Right hindlimb (tissue), 1 donor: Measurements from ENCODE around the gene ACD.

Experiments
- DNase-seq: peaks from one replicate; pipeline ENCODE4 v3.0.0-alpha.2; 2018

ACD gene

GRCh38 chr16:67675579-67675935 lies 15.5 kb upstream of the ACD start:
- no peak for DNase-seq

GRCh38 chr16:67674851-67675578 lies 15.0 kb upstream of the ACD start:
- DNase-seq: no peak

GRCh38 chr16:67673712-67674580 lies 13.9 kb upstream of the ACD start:
- DNase-seq: peak; percentile 60

GRCh38 chr16:67672739-67673662 lies 12.9 kb upstream of the ACD start:
- DNase-seq: peak; percentile 72

DNA sequence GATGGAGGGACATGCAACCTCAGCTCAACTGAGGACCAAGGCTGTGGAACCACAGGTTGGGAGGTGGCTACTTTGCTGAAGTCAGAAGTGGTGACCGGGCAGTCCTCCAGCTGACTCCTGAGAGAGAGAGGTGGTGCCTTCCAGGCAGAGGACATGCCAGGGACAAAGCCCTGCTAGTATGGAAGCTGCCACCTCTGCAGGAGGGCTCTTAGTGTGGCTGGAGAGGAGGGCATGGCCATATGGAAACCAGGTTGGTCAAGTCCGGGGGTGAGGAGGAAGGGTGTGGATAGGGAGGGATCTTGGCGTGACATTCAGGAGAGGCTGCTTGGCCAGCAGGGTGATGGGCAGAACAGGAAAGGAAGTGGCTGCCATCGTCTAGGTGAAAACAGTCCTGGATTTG lies 12.2 kb upstream of the ACD start:
- DNase-seq: peak; percentile 12

DNA sequence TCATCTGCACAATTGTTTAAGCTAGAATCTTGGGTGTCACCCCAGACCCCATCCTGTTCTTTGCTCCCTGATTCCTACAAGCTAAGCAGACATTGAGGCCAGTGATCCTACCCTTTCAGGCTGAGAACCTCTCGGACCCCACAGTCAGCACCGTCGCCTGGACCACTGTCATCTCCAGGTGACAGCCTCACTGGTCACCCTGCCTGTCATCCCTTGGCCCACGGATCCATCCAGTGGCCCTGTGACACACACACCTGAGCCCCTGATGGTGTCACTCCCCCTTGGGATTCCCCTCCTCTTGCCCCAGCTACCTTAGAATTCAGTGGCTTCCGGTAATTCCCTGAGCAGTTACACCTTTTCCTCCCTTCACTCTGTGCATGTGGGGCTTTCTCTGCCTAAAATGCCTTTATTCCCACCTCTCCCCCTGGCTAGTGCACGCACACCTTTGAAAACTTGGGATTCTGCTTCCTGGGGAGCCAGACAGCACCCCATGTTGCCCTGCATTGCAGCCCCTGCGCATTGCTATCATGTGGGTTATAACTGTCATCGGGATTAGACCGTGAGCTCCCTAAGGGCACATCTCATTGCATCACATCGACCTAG lies 9.5 kb upstream of the ACD start:
- DNase-seq: peak; percentile 20

- DNase-seq: peak; percentile 22
Measured at GRCh38 chr16:67668495-67669157, 8.6 kb upstream of the ACD start.

DNA sequence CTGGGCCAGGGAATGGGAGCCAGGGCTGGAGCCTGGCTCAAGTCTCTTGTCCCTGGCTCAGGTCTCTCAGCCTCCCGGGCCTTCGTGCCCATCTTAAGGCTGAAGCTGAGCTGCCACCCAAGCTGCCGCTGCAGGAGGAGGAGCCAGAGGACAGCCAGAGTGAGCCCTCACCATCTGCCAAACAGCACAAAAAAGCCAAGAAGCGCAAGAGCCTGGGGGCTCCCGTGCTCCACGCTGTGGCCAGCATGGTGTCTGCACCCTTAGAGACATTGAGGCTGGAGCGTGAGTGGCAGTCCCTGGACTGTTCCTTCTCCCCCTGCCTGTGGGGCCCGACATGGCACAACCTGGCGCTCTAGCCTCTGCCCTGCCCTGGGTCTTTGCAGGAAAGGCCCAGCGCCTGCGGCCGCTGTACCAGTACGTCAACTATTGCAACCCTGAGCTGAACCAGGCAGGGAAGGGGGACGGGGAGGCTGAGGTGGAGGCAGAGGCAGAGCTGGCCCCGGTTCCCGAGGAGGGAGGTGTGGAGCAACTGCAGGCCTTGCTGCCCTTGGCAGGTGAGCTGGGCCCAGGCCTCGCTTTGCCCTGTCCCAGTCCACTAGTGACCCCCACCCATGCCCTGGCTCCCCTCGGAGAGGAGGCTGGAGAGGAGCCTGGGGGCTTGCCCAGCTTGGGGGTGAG lies 7.9 kb upstream of the ACD start:
- DNase-seq: peak; percentile 91

- DNase-seq: no peak
Measured at GRCh38 chr16:67667453-67667816, 7.4 kb upstream of the ACD start.

- peak; percentile 90 for DNase-seq
Measured at GRCh38 chr16:67666559-67667452, 6.7 kb upstream of the ACD start, which contains the start of the genes C16orf86 and ENKD1. Gene C16orf86 (plus strand): TSS chr16:67666814. CDS start chr16:67666971, 157 bp downstream. Gene ENKD1 (minus strand): TSS chr16:67666750. CDS start chr16:67666442, 308 bp downstream.

GRCh38 chr16:67666032-67666551 lies 6.0 kb upstream of the ACD start:
- no peak for DNase-seq

GRCh38 chr16:67665598-67665997 lies 5.5 kb upstream of the ACD start:
- DNase-seq: no peak

- DNase-seq: no peak
Measured at GRCh38 chr16:67664871-67665270, 4.8 kb upstream of the ACD start.

DNA sequence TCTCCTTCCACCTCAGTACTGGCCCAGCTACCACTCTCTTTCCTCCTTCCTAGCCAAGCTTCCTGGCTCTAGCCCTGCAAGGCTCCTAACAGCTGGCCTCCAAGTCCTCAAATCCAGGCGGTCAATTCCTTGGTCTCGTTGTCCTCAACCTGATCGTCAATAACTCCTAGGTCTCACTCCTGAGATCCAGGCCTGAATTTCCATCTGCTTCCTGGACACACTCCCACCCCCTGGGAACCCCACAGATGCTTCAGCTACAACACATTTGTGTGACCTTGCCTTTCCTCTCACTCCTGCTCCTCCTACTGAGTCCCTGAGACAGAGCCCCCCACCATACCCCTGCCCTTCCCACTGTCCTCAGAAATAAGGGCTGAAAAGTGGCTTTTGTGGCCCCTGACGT lies 4.2 kb upstream of the ACD start:
- DNase-seq: no peak

DNA sequence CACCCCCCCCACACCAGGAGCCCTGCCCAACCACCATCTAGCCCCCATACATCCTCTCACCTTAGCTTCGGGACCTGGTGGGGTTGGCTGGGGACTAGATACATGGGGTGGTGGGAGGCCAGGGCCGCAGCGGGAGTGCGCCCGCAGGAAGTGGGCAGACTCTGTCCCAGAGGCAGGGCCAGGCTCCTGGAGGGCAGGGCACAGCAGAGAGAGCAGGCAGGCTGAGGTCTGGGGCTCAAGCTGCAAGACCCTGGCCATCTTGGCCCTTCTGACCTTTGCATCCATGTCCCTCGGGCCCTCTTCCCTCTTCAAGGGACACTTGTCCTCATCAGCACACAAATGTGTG lies 3.8 kb upstream of the ACD start:
- no peak for DNase-seq

DNA sequence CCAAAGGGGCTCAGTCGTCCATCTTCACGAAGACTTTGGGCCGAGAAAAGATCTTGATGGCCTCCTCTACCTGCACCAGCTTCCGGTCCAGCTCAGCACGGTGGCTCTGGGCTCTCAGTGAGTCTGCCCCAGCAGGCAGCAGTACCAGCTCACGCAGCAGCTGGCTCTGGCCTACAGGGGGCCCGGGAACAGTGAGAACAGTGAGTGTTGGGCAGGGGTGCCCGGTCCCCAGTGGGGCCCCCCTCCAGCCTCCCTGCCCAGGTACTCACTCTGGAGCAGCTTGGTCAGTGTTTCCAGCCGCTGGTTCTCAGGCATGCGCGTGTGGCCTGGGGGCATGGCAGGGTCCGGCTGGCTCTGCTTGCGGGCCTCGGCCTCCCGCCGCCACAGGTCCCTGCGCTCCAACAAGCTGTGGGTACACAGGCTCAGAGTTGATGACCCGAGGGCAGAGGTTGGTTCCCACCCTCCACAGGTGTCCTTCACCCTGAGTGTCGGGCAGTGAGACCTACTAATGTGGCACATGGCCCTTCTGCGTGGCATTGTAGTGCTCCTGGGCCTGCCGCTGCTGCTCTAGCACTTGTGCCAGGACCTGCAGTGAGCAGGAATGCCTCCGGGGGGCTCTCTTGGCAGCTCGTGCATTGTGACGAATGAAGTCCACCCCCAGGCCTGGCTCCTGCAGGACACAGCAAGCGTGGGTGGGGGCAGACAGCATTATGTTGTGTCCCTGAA lies 3.3 kb upstream of the ACD start:
- DNase-seq: no peak

DNA sequence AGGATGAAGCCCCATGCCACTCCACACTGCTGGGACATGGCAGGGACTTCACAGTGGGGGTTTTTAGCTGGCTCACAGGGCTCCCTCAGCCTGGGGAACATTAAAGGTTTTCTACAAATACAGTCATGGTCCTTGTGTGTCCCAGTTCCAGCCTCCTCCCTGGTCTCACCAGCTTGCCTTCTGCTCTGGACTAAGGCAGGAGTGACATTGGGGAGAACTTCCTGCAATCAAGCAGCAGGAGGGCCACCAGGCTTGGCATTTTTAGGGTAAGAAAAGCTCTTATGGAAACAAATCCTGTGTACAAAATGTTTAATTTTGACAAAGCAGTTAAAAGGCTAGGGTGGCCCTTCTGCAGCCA lies 2.6 kb upstream of the ACD start:
- DNase-seq: no peak

DNA sequence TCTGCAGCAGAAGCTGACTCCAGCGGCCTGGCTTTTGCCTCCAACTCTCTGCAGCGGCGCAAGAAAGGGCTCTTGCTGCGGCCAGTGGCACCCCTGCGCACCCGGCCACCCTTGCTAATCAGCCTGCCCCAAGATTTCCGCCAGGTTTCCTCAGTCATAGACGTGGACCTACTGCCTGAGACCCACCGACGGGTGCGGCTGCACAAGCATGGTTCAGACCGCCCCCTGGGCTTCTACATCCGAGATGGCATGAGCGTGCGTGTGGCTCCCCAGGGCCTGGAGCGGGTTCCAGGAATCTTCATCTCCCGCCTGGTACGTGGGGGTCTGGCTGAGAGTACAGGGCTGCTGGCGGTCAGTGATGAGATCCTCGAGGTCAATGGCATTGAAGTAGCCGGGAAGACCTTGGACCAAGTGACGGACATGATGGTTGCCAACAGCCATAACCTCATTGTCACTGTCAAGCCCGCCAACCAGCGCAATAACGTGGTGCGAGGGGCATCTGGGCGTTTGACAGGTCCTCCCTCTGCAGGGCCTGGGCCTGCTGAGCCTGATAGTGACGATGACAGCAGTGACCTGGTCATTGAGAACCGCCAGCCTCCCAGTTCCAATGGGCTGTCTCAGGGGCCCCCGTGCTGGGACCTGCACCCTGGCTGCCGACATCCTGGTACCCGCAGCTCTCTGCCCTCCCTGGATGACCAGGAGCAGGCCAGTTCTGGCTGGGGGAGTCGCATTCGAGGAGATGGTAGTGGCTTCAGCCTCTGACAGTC lies 2.0 kb upstream of the ACD start:
- DNase-seq: no peak
